ENCODE results near the gene BATF. TPM values are rescaled to one million over a fixed set of nuclear protein-coding genes. Genes with fewer than 3 reads are reported as not detected.

BATF gene
- total and polyA plus RNA-seq, 5 experiments from 2014 or later = 5.5 to 32.2 (median 22.7) TPM

DNA sequence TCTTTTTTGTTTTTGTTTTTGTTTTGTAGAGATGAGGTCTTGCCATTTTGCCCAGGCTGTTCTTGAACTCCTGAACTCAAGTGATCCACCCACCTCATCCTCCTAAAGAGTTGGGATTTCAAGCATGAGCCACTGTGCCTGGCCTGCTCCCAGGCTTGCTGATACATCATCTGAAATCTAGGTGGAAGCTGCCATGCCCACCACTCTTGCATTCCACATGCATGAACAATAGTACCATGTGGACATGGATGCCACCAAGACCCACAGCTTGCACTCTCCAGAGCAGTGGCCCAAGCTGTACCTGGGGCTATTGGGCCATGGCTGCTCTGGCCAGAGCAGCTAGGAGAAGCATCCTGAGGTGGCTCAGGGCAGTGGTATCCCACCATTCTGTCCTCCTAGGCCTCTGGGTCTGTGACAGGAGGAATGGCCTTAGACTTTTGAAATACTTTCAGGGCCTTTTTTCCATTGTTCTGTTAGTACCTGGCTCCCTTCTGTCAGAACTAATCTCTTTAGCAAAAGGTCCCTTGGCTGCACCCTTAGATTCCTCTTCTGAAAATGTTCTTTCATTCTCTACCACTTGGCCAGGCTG, 69.8 kb downstream of the BATF start:
- Mint-ChIP-seq H3K4me3 (no peak overlapping the region), H3K36me3 (peaks cover 0 to 8% (median 5%) of the 10 kb centered on the region in 3 donors), H3K4me1 (no peaks in the 10 kb centered on the region), H3K9me3 (no peaks in the 10 kb centered on the region), H3K27ac (no peak overlapping the region), H3K27me3 (no peaks in the 10 kb centered on the region)
- no peak for ATAC-seq
- POLR2A ChIA-PET = interaction anchor here (0.6 kb wide), 1 partner anchor 542 kb away, joined by 3 read pairs; no protein-coding TSS in a partner anchor
- no peak for DNase-seq

- ATAC-seq = no peak
- H3K4me1 Mint-ChIP-seq = no peaks in the 10 kb centered on the region
Measured at GRCh38 chr14:75595226-75595625, 73.0 kb downstream of the BATF start.

More at GRCh38 chr14:75595226-75595625, 73.0 kb downstream of the BATF start:
- Mint-ChIP-seq H3K36me3 (peaks cover 0 to 8% (median 5%) of the 10 kb centered on the region in 3 donors), H3K27ac (no peak overlapping the region), H3K4me3 (no peak overlapping the region), H3K27me3 (peaks cover 0 to 4% (median 2%) of the 10 kb centered on the region in 5 donors), H3K9me3 (no peaks in the 10 kb centered on the region)
- POLR2A ChIA-PET = no interaction called here
- DNase-seq = no peak

Other genes starting within 250 kb of the BATF start
- 1 to 10 TPM; 9.4 to 9.6 TPM for gene FOS, start 243.6 kb upstream of the BATF start, total RNA-seq
- gene FOS, start 243.6 kb upstream of the BATF start, polyA plus RNA-seq = 100 to 1,000 TPM in 2 of 3 donors, 10 to 100 TPM in 1; 80.3 to 510 (median 252) TPM
- 1 to 10 TPM in 1 of 2 experiments, under 1 TPM in 1; 0.75 to 1.0 TPM for gene JDP2, start 94.4 kb upstream of the BATF start, total RNA-seq
- not detected for gene JDP2, start 94.4 kb upstream of the BATF start, polyA plus RNA-seq
- 1 to 10 TPM; 2.1 to 3.8 TPM for gene FLVCR2, start 56.2 kb downstream of the BATF start, total RNA-seq
- gene FLVCR2, start 56.2 kb downstream of the BATF start, polyA plus RNA-seq = 1 to 10 TPM in 1 of 3 donors, under 1 TPM in 1, not detected in 1; 0.80 to 1.4 TPM
- 10 to 100 TPM; 11.7 to 12.7 TPM for gene ERG28, start 138.4 kb downstream of the BATF start, total RNA-seq
- gene ERG28, start 138.4 kb downstream of the BATF start, polyA plus RNA-seq = 10 to 100 TPM; 27.0 to 34.2 (median 29.4) TPM
- gene TTLL5, start 138.8 kb downstream of the BATF start, total RNA-seq = 10 to 100 TPM; 17.2 to 19.2 TPM
- gene TTLL5, start 138.8 kb downstream of the BATF start, polyA plus RNA-seq = 10 to 100 TPM in 1 of 3 donors, 1 to 10 TPM in 2; 5.9 to 12.1 (median 8.8) TPM